GM23338 (cell line): ENCODE results near the gene SMTNL2. TPM values are rescaled to one million over a fixed set of nuclear protein-coding genes. Genes with fewer than 3 reads are reported as not detected.
A peak's percentile ranks its signal among the peaks of the same experiment; 100 is the strongest.

Experiments
- ATAC-seq: fragments of 200-7000 bp; cut with Tn5 transposase; 3 replicates; pipeline ENCODE4 v1.9.1; 2020
- DNase-seq: peaks from one replicate; pipeline ENCODE4 v3.0.0-alpha.2; 2015; ENCODE audit warnings: low spot score
- H2AFZ ChIP-seq: fragments of 200-600 bp; sonication (generic); 2 replicates; pipeline ENCODE4 v1.8.0; 2016; ENCODE audit warnings: antibody characterized with exemption, mild to moderate bottlenecking, moderate library complexity
- H3F3A ChIP-seq: fragments of 200-600 bp; sonication (generic); replicated peaks from 2 replicates; pipeline ENCODE4 v1.8.0; 2017; ENCODE audit warnings: antibody characterized with exemption, mixed run types, low read depth
- H3K27ac ChIP-seq: fragments of 200-600 bp; sonication (generic); 2 replicates; pipeline ENCODE4 v1.6.1; 2016; ENCODE audit warnings: low read depth
- H3K27me3 ChIP-seq: fragments of 200-600 bp; sonication (generic); 2 replicates; pipeline ENCODE4 v1.8.0; 2016; ENCODE audit warnings: mild to moderate bottlenecking, mixed run types, moderate library complexity; ENCODE audit not compliant: insufficient read depth
- H3K36me3 ChIP-seq: fragments of 200-600 bp; sonication (generic); 2 replicates; pipeline ENCODE4 v1.8.0; 2016; ENCODE audit warnings: mild to moderate bottlenecking; ENCODE audit not compliant: insufficient read depth
- H3K4me1 ChIP-seq: fragments of 200-600 bp; sonication (generic); 2 replicates; pipeline ENCODE4 v1.8.0; 2016; ENCODE audit warnings: mild to moderate bottlenecking, moderate library complexity; ENCODE audit not compliant: insufficient read depth
- H3K4me2 ChIP-seq: fragments of 200-600 bp; sonication (generic); 2 replicates; pipeline ENCODE4 v1.7.1; 2017; ENCODE audit warnings: mixed run types
- H3K4me3 ChIP-seq: fragments of 200-600 bp; sonication (generic); 2 replicates; pipeline ENCODE4 v1.6.1; 2016; ENCODE audit warnings: mixed run types
- H3K79me2 ChIP-seq: fragments of 200-600 bp; sonication (generic); replicated peaks from 2 replicates; pipeline ENCODE4 v1.8.0; 2017; ENCODE audit warnings: mild to moderate bottlenecking; ENCODE audit not compliant: insufficient read depth
- H3K9me2 ChIP-seq: fragments of 200-600 bp; sonication (generic); 2 replicates; pipeline ENCODE4 v1.8.0; 2017; ENCODE audit not compliant: insufficient read depth
- H4K20me1 ChIP-seq: fragments of 200-600 bp; sonication (generic); replicated peaks from 2 replicates; pipeline ENCODE4 v1.8.0; 2017; ENCODE audit warnings: mild to moderate bottlenecking; ENCODE audit not compliant: insufficient read depth
- H3K27ac Mint-ChIP-seq: 2 replicates; pipeline ENCODE4 v1.8.0; 2020; ENCODE audit warnings: inconsistent platforms, mild to moderate bottlenecking, moderate library complexity, mixed read lengths
- H3K27me3 Mint-ChIP-seq: 3 replicates; pipeline ENCODE4 v1.8.0; 2022; ENCODE audit warnings: low read depth, mild to moderate bottlenecking, moderate library complexity, mixed read lengths, inconsistent platforms; ENCODE audit not compliant: insufficient read depth, poor library complexity
- H3K36me3 Mint-ChIP-seq: 3 replicates; pipeline ENCODE4 v1.8.0; 2021; ENCODE audit warnings: low read depth, mild to moderate bottlenecking, inconsistent platforms, moderate library complexity, mixed read lengths
- H3K4me1 Mint-ChIP-seq: 3 replicates; pipeline ENCODE4 v1.8.0; 2020; ENCODE audit warnings: mild to moderate bottlenecking, inconsistent platforms, mixed read lengths
- H3K4me3 Mint-ChIP-seq: 3 replicates; pipeline ENCODE4 v1.8.0; 2021; ENCODE audit warnings: moderate library complexity, mild to moderate bottlenecking, inconsistent platforms, mixed read lengths
- H3K9me3 Mint-ChIP-seq: 3 replicates; pipeline ENCODE4 v1.8.0; 2020; ENCODE audit warnings: moderate library complexity, mild to moderate bottlenecking, inconsistent platforms, mixed read lengths
- CREB1 ChIP-seq: fragments of 250-450 bp; sonication (Bioruptor Pico); IDR thresholded peaks from 2 replicates; pipeline ENCODE4 v1.5.0; 2020; ENCODE audit warnings: low read depth, mild to moderate bottlenecking, moderate library complexity
- EZH2 ChIP-seq: fragments of 200-600 bp; sonication (generic); IDR thresholded peaks from one replicate; pipeline ENCODE4 v1.8.0; 2017; ENCODE audit warnings: antibody characterized with exemption, mild to moderate bottlenecking, low read depth; ENCODE audit not compliant: unreplicated experiment
- POLR2AphosphoS5 ChIP-seq: IDR thresholded peaks from 2 replicates; pipeline ENCODE4 v1.6.1; 2016; ENCODE audit warnings: antibody characterized with exemption, low read depth
- ZNF331 ChIP-seq: fragments of 250-450 bp; sonication (Bioruptor Pico); IDR thresholded peaks from 2 replicates; pipeline ENCODE4 v1.5.0; 2020; ENCODE audit warnings: low read depth, mild to moderate bottlenecking, moderate library complexity
- polyA plus RNA-seq: library from polyadenylated mRNA; unstranded; fragments of >200 nt; fragmentation: Nextera tagmentation; extraction: Ambion mirVana; gene quantifications from 2 replicates; pipeline ENCODE4 v1.2.1, GENCODE V29; 2016
- total RNA-seq: library from RNA; depleted of rRNA; stranded (reverse); fragments of >200 nt; shearing (Covaris generic); gene quantifications from 2 replicates; pipeline ENCODE4 v1.2.3, GENCODE V29; 2014
- TF ChIP-seq, protein P1 (sequence below): IDR thresholded peaks from one replicate; pipeline ENCODE4 v1.6.1; 2018; ENCODE audit warnings: antibody characterized with exemption; ENCODE audit not compliant: unreplicated experiment
- TF ChIP-seq, protein P2 (sequence below), 2 experiments: fragments of 200-600 bp in 1 of 2; sonication (generic) in 1 of 2; conservative IDR thresholded peaks; 2 replicates each; pipeline versions ENCODE4 v1.5.1 to v1.6.1; 2016 to 2017; ENCODE audit warnings: antibody characterized with exemption in 2 of 2, low read depth in 2 of 2, mild to moderate bottlenecking in 2 of 2, moderate library complexity in 1 of 2

The SMTNL2 gene
- total and polyA plus RNA-seq, 2 experiments from 2014 or later = 1.3 to 4.3 TPM

DNA sequence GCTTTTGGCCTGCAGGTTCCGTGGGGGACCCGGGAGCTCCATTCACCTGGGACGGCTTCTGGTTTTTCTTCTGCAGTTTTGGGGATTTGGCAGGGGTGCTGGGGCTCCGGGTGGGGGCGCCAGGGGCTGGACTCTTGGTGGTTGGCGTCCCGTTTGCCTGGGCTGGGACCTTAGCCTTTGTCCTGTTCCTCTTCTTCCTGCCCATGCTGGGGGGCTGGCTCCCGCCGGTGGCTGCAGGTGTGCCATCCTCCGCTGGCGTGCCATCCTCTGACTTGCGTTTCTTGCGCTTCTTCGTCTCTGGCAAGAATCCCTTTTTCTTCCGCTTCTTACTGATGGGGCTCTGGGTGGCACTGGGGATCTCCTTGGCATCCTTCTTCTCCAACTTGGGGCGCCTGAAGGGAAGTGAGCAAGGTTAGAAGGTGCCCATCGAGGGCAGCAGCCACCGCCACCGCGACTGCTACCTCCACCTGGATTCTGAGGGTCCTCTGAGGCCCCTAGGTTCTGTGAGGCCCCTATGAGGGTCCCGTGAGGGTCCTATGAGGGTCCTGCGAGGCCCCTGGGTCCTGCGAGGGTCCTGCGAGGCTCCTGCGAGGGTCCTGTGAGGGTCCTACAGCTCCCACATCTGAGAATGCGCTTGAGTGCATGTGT, 44.6 kb upstream of the SMTNL2 start:
- Histone ChIP-seq H3K4me2 (no peak overlapping the region), H3K79me2 (no peaks in the 10 kb centered on the region), H3K9me2 (no peaks in the 10 kb centered on the region), H3K4me3 (no peak overlapping the region), H3K27ac (no peak overlapping the region), H2AFZ (no peak overlapping the region), H4K20me1 (peaks cover 8% of the 10 kb centered on the region), H3K27me3 (no peaks in the 10 kb centered on the region), H3K4me1 (peaks cover 7% of the 10 kb centered on the region; the same call in 1 of the 2 replicates), H3F3A (peaks cover 10% of the 10 kb centered on the region), H3K36me3 (no peaks in the 10 kb centered on the region; the same call in 1 of the 2 replicates)
- H3K4me3 Mint-ChIP-seq = no peak overlapping the region
- H3K4me1 Mint-ChIP-seq = peaks cover 16% of the 10 kb centered on the region
- no peak for ATAC-seq
- peaks cover 42% of the 10 kb centered on the region for H3K27me3 Mint-ChIP-seq
- peaks cover 55% of the 10 kb centered on the region for H3K36me3 Mint-ChIP-seq
- H3K27ac Mint-ChIP-seq = no peak overlapping the region
- H3K9me3 Mint-ChIP-seq = no peaks in the 10 kb centered on the region
- TF ChIP-seq ZNF331 (CRISPR knock-in tag) (no peak), CREB1 (CRISPR knock-in tag) (no peak), EZH2 (no peak), POLR2AphosphoS5 (no peak)
- no peak for DNase-seq

DNA sequence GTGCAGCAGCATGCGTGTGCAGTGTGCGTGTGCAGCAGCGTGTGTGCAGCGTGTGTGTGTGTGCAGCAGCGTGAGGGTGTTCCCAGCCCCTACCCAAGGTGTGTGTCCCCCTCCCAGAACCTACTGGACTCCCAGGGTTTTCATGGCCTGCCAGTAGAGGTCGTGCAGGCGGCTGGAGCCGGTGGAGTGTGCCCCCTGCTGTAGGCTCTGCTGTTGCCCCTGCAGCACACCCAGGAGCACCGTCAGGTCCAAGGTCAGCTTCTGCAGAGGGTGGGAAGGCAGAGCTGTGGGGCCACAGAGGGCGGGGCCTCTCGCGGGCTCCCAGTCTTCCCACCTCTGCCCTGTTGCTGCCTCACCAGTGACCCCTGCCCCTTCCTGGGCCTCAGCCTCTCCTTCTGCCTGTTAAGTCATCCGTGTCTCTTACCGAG, 44.1 kb upstream of the SMTNL2 start:
- Mint-ChIP-seq H3K36me3 (peaks cover 59% of the 10 kb centered on the region), H3K4me1 (peaks cover 15% of the 10 kb centered on the region), H3K4me3 (no peak overlapping the region), H3K27ac (no peak overlapping the region), H3K9me3 (no peaks in the 10 kb centered on the region), H3K27me3 (peaks cover 39% of the 10 kb centered on the region)
- Histone ChIP-seq H3K36me3 (no peaks in the 10 kb centered on the region; the same call in 1 of the 2 replicates), H2AFZ (no peak overlapping the region), H3K4me2 (no peak overlapping the region), H3F3A (peaks cover 10% of the 10 kb centered on the region), H3K9me2 (no peaks in the 10 kb centered on the region), H3K79me2 (no peaks in the 10 kb centered on the region), H4K20me1 (peaks cover 8% of the 10 kb centered on the region), H3K27me3 (no peaks in the 10 kb centered on the region), H3K4me3 (no peak overlapping the region), H3K27ac (no peak overlapping the region), H3K4me1 (peaks cover 5% of the 10 kb centered on the region; the same call in 1 of the 2 replicates)
- ATAC-seq (peak; percentile 3; the same call in 2 of the 3 replicates), DNase-seq (peak; percentile 33)
- TF ChIP-seq, protein P1, sequence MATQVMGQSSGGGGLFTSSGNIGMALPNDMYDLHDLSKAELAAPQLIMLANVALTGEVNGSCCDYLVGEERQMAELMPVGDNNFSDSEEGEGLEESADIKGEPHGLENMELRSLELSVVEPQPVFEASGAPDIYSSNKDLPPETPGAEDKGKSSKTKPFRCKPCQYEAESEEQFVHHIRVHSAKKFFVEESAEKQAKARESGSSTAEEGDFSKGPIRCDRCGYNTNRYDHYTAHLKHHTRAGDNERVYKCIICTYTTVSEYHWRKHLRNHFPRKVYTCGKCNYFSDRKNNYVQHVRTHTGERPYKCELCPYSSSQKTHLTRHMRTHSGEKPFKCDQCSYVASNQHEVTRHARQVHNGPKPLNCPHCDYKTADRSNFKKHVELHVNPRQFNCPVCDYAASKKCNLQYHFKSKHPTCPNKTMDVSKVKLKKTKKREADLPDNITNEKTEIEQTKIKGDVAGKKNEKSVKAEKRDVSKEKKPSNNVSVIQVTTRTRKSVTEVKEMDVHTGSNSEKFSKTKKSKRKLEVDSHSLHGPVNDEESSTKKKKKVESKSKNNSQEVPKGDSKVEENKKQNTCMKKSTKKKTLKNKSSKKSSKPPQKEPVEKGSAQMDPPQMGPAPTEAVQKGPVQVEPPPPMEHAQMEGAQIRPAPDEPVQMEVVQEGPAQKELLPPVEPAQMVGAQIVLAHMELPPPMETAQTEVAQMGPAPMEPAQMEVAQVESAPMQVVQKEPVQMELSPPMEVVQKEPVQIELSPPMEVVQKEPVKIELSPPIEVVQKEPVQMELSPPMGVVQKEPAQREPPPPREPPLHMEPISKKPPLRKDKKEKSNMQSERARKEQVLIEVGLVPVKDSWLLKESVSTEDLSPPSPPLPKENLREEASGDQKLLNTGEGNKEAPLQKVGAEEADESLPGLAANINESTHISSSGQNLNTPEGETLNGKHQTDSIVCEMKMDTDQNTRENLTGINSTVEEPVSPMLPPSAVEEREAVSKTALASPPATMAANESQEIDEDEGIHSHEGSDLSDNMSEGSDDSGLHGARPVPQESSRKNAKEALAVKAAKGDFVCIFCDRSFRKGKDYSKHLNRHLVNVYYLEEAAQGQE = no peak
- TF ChIP-seq, protein P2, sequence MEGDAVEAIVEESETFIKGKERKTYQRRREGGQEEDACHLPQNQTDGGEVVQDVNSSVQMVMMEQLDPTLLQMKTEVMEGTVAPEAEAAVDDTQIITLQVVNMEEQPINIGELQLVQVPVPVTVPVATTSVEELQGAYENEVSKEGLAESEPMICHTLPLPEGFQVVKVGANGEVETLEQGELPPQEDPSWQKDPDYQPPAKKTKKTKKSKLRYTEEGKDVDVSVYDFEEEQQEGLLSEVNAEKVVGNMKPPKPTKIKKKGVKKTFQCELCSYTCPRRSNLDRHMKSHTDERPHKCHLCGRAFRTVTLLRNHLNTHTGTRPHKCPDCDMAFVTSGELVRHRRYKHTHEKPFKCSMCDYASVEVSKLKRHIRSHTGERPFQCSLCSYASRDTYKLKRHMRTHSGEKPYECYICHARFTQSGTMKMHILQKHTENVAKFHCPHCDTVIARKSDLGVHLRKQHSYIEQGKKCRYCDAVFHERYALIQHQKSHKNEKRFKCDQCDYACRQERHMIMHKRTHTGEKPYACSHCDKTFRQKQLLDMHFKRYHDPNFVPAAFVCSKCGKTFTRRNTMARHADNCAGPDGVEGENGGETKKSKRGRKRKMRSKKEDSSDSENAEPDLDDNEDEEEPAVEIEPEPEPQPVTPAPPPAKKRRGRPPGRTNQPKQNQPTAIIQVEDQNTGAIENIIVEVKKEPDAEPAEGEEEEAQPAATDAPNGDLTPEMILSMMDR (conservative IDR thresholded peaks at IDR 0.05; ENCODE audit: low read depth in 2 of 2) = peak in 1 of 2 experiments; percentile 58; a peak in 3 of 4 replicates
